ENCODE measurements around the gene SIPA1L3. TPM values are rescaled to one million over a fixed set of nuclear protein-coding genes. Genes with fewer than 3 reads are reported as not detected.

Gene SIPA1L3
- total and polyA plus RNA-seq, 2 experiments from 2014 or later, result 13.7 to 23.3 TPM

- Histone ChIP-seq H4K20me1 (ENCODE audit: insufficient read depth, poor library complexity, severe bottlenecking) (no peaks in the 10 kb centered on the region), H3K27me3 (no peaks in the 10 kb centered on the region), H3K4me1 (ENCODE audit: insufficient read depth) (no peaks in the 10 kb centered on the region), H3K36me3 (replicated peaks; ENCODE audit: insufficient read depth, low read depth) (no peaks in the 10 kb centered on the region), H3K9me2 (replicated peaks; ENCODE audit: insufficient read depth) (no peaks in the 10 kb centered on the region), H3K79me2 (no peaks in the 10 kb centered on the region), H3K4me3 (no peak overlapping the region), H3K9me3 (ENCODE audit: low read depth) (no peaks in the 10 kb centered on the region), H3K27ac (no peak overlapping the region), H3K4me2 (no peak overlapping the region), H2AFZ (no peak overlapping the region)
- TF ChIP-seq CTCF (IDR thresholded peaks at IDR 0.05; ENCODE audit: poor library complexity), result no peak
- WGBS (ENCODE audit: low lambda C conversion rate, missing lambda C conversion rate), result 95% methylated on average over 24 of the region's 25 CpGs
- no peak for DNase-seq (ENCODE audit: low spot score)
Observed at GRCh38 chr19:38130399-38130798, 223.4 kb downstream of the SIPA1L3 start.

DNA sequence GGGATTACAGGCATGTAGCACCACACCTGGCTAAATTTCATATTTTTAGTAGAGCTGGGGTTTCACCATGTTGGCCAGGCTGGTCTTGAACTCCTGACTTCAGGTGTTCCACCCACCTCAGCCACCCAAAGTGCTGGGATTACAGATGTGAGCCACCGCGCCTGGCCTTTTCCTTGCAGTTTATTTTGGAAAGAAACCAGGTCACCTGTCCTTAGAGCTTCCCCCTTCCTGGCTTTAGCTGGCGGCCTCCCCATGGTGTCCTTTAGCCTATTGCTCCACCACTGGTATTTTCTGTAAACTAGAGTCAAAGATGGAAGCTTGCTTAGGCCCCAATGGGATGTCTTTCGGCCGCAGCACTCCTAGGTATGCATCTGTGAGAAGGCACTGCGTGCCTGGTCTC lies 225.8 kb downstream of the SIPA1L3 start:
- Histone ChIP-seq H3K27ac (no peak overlapping the region), H3K4me2 (no peak overlapping the region), H3K4me3 (no peak overlapping the region), H4K20me1 (ENCODE audit: insufficient read depth, poor library complexity, severe bottlenecking) (no peaks in the 10 kb centered on the region), H3K79me2 (no peaks in the 10 kb centered on the region), H3K36me3 (replicated peaks; ENCODE audit: insufficient read depth, low read depth) (no peaks in the 10 kb centered on the region), H2AFZ (no peak overlapping the region), H3K4me1 (ENCODE audit: insufficient read depth) (no peaks in the 10 kb centered on the region), H3K9me2 (replicated peaks; ENCODE audit: insufficient read depth) (no peaks in the 10 kb centered on the region), H3K9me3 (ENCODE audit: low read depth) (no peaks in the 10 kb centered on the region), H3K27me3 (no peaks in the 10 kb centered on the region)
- DNase-seq (ENCODE audit: low spot score), result no peak
- 92% methylated on average over 6 of the region's 6 CpGs for WGBS (ENCODE audit: low lambda C conversion rate, missing lambda C conversion rate)
- TF ChIP-seq EZH2phosphoT487 (IDR thresholded peaks at IDR 0.05; ENCODE audit: low read depth, severe bottlenecking, unreplicated experiment), result no peak
- TF ChIP-seq EZH2 (IDR thresholded peaks at IDR 0.05; ENCODE audit: borderline replicate concordance), result no peak
- TF ChIP-seq CTCF (IDR thresholded peaks at IDR 0.05; ENCODE audit: poor library complexity), result no peak

DNA sequence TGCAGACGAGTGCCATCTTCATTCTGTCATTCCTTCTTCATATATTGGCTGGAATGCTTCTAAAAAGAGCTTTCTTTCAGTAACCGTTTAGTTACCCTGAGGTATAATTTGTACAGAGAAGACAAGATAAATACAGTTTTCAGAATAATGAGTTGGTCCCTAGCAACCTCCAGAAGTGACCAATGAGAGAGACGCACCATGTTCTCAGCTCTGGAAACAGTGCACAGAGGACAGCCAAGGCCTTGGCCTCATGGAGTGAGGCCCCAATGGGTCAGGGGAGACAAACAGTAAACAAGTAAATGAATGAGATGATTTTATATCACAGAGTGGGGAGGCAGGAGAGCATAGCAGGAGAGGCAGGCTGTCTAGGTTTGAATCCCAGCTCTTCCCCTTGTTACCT lies 226.3 kb downstream of the SIPA1L3 start:
- Histone ChIP-seq H3K79me2 (no peaks in the 10 kb centered on the region), H3K9me2 (replicated peaks; ENCODE audit: insufficient read depth) (no peaks in the 10 kb centered on the region), H3K4me3 (no peak overlapping the region), H3K4me1 (ENCODE audit: insufficient read depth) (no peaks in the 10 kb centered on the region), H3K4me2 (no peak overlapping the region), H4K20me1 (ENCODE audit: insufficient read depth, poor library complexity, severe bottlenecking) (no peaks in the 10 kb centered on the region), H3K9me3 (ENCODE audit: low read depth) (no peaks in the 10 kb centered on the region), H3K27me3 (no peaks in the 10 kb centered on the region), H2AFZ (no peak overlapping the region), H3K27ac (no peak overlapping the region), H3K36me3 (replicated peaks; ENCODE audit: insufficient read depth, low read depth) (no peaks in the 10 kb centered on the region)
- TF ChIP-seq EZH2phosphoT487 (IDR thresholded peaks at IDR 0.05; ENCODE audit: low read depth, severe bottlenecking, unreplicated experiment) (no peak), EZH2 (IDR thresholded peaks at IDR 0.05; ENCODE audit: borderline replicate concordance) (no peak), CTCF (IDR thresholded peaks at IDR 0.05; ENCODE audit: poor library complexity) (no peak)
- 89% methylated on average over 3 of the region's 3 CpGs for whole genome bisulfite sequencing (ENCODE audit: low lambda C conversion rate, missing lambda C conversion rate)
- no peak for DNase-seq (ENCODE audit: low spot score)

- no peak for TF ChIP-seq EZH2phosphoT487 (IDR thresholded peaks at IDR 0.05; ENCODE audit: low read depth, severe bottlenecking, unreplicated experiment)
- TF ChIP-seq CTCF (IDR thresholded peaks at IDR 0.05; ENCODE audit: poor library complexity), result peak; percentile 43
- peak; percentile 46 for DNase-seq (ENCODE audit: low spot score)
- no peaks in the 10 kb centered on the region for H3K4me1 ChIP-seq (ENCODE audit: insufficient read depth)
- H3K36me3 ChIP-seq (replicated peaks; ENCODE audit: insufficient read depth, low read depth), result no peaks in the 10 kb centered on the region
- 78% methylated on average over 14 of the region's 14 CpGs for WGBS (ENCODE audit: low lambda C conversion rate, missing lambda C conversion rate)
- H3K27me3 ChIP-seq, result no peaks in the 10 kb centered on the region
- no peaks in the 10 kb centered on the region for H3K9me3 ChIP-seq (ENCODE audit: low read depth)
- H3K4me2 ChIP-seq, result no peak overlapping the region
- H3K4me3 ChIP-seq, result no peak overlapping the region
- no peak overlapping the region for H3K27ac ChIP-seq
- no peaks in the 10 kb centered on the region for H3K79me2 ChIP-seq
- H3K9me2 ChIP-seq (replicated peaks; ENCODE audit: insufficient read depth), result no peaks in the 10 kb centered on the region
- no peak overlapping the region for H2AFZ ChIP-seq
- no peaks in the 10 kb centered on the region for H4K20me1 ChIP-seq (ENCODE audit: insufficient read depth, poor library complexity, severe bottlenecking)
Observed at GRCh38 chr19:38134540-38135149, 227.6 kb downstream of the SIPA1L3 start.
